Measurements from ENCODE around the gene IREB2. TPM values are rescaled to one million over a fixed set of nuclear protein-coding genes. Genes with fewer than 3 reads are reported as not detected.

IREB2 gene
- total RNA-seq, 4 donors from 2014 or later: 20.1 to 71.7 (median 40.7) TPM

DNA sequence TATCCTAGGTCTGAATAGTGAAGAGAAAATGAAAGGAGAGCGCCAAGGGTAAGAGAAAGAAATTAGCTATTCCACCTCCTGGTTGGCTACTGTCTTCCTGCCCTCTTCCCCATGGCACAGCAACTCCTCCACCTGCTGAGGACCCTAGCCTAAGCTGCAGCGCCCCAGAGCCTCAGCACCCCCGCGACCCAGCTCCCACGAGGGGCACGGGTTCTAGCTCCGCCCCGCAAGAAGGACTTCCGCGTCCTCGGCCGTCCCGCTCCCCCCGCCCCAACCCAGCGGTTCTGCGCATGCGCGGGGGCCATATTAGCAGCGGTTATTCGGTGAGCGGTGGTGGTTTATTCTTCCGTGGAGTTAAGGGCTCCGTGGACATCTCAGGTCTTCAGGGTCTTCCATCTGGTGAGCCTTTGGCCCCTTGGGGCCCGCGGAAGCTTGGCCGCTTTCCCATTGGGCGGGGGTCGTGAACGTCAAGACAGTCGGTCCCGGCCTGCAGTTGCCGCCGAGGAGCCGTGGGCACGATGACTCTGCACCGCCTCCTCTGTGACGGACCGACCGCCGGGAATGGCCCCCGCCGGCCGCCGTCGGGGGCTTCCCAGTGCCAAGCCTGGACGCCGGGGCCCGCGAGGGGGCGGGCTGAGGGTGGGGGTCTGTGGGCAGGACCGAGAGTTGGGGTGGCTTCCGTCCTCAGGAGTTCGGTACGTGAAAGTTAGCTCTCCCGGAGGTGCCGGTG lies 102.3 kb downstream of the IREB2 start, which contains the start of gene PSMA4:
Gene PSMA4 (plus strand): TSS at position 304 of the 730 bp plus-strand sequence. CDS start 1,484 bp downstream, outside the sequence.
- TF ChIP-seq, protein P1, sequence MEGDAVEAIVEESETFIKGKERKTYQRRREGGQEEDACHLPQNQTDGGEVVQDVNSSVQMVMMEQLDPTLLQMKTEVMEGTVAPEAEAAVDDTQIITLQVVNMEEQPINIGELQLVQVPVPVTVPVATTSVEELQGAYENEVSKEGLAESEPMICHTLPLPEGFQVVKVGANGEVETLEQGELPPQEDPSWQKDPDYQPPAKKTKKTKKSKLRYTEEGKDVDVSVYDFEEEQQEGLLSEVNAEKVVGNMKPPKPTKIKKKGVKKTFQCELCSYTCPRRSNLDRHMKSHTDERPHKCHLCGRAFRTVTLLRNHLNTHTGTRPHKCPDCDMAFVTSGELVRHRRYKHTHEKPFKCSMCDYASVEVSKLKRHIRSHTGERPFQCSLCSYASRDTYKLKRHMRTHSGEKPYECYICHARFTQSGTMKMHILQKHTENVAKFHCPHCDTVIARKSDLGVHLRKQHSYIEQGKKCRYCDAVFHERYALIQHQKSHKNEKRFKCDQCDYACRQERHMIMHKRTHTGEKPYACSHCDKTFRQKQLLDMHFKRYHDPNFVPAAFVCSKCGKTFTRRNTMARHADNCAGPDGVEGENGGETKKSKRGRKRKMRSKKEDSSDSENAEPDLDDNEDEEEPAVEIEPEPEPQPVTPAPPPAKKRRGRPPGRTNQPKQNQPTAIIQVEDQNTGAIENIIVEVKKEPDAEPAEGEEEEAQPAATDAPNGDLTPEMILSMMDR (IDR thresholded peaks at IDR 0.05): peak in 3 of 5 experiments; percentile 8 to 32 (median 14)
- peak; percentile 63 to 93 (median 81) for TF ChIP-seq POLR2AphosphoS5 (IDR thresholded peaks at IDR 0.05)
- peak; percentile 85 for TF ChIP-seq POLR2A (IDR thresholded peaks at IDR 0.05)
- no peak for TF ChIP-seq EP300 (IDR thresholded peaks at IDR 0.05; ENCODE audit: low read depth)
- intact Hi-C loops (cut with DNase I; ENCODE audit: low total_unique reads) (no loop called here), in situ Hi-C loops (cut with MboI; ENCODE audit: low pct_ligation_motif_present in 1 of 4, low pct_unique_long_range_greater_than_20kb in 1 of 4, low sequenced_read_pairs in 3 of 4) (no loop called here)
- Histone ChIP-seq H3K9me3 (no peaks in the 10 kb centered on the region), H3K27me3 (no peaks in the 10 kb centered on the region), H3K36me3 (peaks cover 0 to 14% (median 7%) of the 10 kb centered on the region in 4 donors), H3K27ac (peak within 1 kb of the TSS; percentile 94 to 96 (median 95)), H3K4me3 (peak within 1 kb of the TSS; percentile 76 to 82 (median 78)), H3K4me1 (peaks cover 9 to 23% (median 14%) of the 10 kb centered on the region in 4 donors)
- WGBS, 2 donors (ENCODE audit: low coverage in 1 of 2): 0% methylated on average over 38 of the region's 56 CpGs; no CpG with 5 or more reads in 1 of the 2 donors
- DNase-seq: peak; percentile 94

DNA sequence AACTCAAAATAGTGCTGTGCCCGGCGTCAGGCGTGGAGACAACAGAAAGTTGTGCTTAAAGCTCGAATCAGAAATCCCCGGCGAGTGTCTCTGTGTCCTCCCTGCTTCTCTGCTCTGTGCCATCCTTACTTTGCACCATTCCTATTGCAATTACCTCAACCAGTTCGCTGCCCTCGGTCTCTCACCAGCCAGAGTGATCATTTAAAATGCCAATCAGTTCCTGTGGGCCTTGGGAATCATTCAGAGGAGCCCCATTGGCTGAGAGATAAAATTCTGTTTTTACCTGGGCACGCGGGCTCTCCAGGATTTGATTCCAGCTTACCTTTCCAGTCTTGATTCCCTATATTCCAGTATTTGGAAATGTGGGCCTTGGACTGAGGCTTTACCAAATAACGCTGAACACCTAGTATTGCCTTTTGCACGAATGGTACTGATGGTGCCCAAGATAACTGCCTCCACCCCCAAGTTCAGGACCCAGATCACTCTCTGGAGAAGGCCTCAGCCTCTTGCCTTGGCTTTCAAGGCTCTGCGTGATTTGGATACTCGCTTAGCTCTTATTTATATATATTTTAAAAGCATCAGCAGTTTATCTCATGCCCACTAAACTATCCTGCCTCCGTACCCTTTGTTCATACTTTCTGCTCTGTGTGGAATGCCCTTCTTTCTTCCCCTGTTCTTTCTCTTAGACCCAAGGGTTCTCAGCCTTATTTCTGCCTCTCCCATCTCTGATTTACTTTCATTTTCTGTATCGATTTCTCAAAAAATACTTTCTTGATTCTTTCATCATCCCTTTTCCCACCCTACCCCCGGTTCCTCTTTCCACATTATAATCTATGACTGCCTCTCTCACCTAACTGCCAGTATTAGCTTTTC lies 103.1 kb downstream of the IREB2 start:
- intact Hi-C loops (cut with DNase I; ENCODE audit: low total_unique reads) (no loop called here), in situ Hi-C loops (cut with MboI; ENCODE audit: low pct_ligation_motif_present in 1 of 4, low pct_unique_long_range_greater_than_20kb in 1 of 4, low sequenced_read_pairs in 3 of 4) (no loop called here)
- Histone ChIP-seq H3K9me3 (no peaks in the 10 kb centered on the region), H3K27me3 (no peaks in the 10 kb centered on the region), H3K4me3 (peak overlapping the region; percentile 76 to 82 (median 78)), H3K4me1 (peaks cover 9 to 23% (median 14%) of the 10 kb centered on the region in 4 donors), H3K36me3 (peaks cover 0 to 22% (median 11%) of the 10 kb centered on the region in 4 donors), H3K27ac (peak overlapping the region; percentile 94 to 96 (median 95))
- 1 to 4% methylated on average over 5 to 17 of the region's 17 CpGs for WGBS, 2 donors (ENCODE audit: low coverage in 1 of 2)
- TF ChIP-seq, protein P1 (IDR thresholded peaks at IDR 0.05): peak in 1 of 5 experiments; percentile 4
- no peak for TF ChIP-seq POLR2A (IDR thresholded peaks at IDR 0.05)
- no peak for DNase-seq

- intact Hi-C loops (cut with DNase I; ENCODE audit: low total_unique reads): no loop called here
- H3K4me3 ChIP-seq: peak overlapping the region in 3 of 4 donors; percentile 77 to 82 (median 79)
- WGBS, 2 donors (ENCODE audit: low coverage in 1 of 2): 18 to 25% methylated on average over 1 of the region's 1 CpG
Observed at GRCh38 chr15:78541744-78542034, 103.7 kb downstream of the IREB2 start.

More at GRCh38 chr15:78541744-78542034, 103.7 kb downstream of the IREB2 start:
- Histone ChIP-seq H3K27me3 (no peaks in the 10 kb centered on the region), H3K4me1 (peaks cover 9 to 23% (median 14%) of the 10 kb centered on the region in 4 donors), H3K27ac (peak overlapping the region; percentile 94 to 96 (median 95)), H3K9me3 (no peaks in the 10 kb centered on the region), H3K36me3 (peaks cover 0 to 27% (median 13%) of the 10 kb centered on the region in 4 donors)
- DNase-seq: no peak
- in situ Hi-C loops (cut with MboI; ENCODE audit: low pct_ligation_motif_present in 1 of 4, low pct_unique_long_range_greater_than_20kb in 1 of 4, low sequenced_read_pairs in 3 of 4): no loop called here
- no peak for TF ChIP-seq EP300 (IDR thresholded peaks at IDR 0.05; ENCODE audit: low read depth)
- TF ChIP-seq, protein P1 (IDR thresholded peaks at IDR 0.05): no peak
- no peak for TF ChIP-seq POLR2A (IDR thresholded peaks at IDR 0.05)
- no peak for TF ChIP-seq POLR2AphosphoS5 (IDR thresholded peaks at IDR 0.05)
